H1 (cell line): ENCODE results near the gene MAPK14. TPM values are rescaled to one million over a fixed set of nuclear protein-coding genes. Genes with fewer than 3 reads are reported as not detected.

Experiments used
- CTCF ChIA-PET: fragments of 300-600 bp; sonication (Branson Sonifier 250); formaldehyde crosslinking; loops from one replicate; lab custom pipeline; 2021; ENCODE audit not compliant: partially characterized antibody; lab: Charles Lee
- POLR2A ChIA-PET: fragments of 300-600 bp; sonication (Branson Sonifier 250); formaldehyde crosslinking; loops from one replicate; lab custom pipeline; 2021; ENCODE audit warnings: inconsistent platforms; ENCODE audit not compliant: partially characterized antibody; lab: Charles Lee
- DNase-seq, 2 experiments: peaks; one replicate each; pipeline versions ENCODE4 v3.0.0 to v3.0.0-alpha.2; 2010 to 2022; ENCODE audit warnings: low spot score in 2 of 2, low read depth in 1 of 2, mixed read lengths in 1 of 2
- FAIRE-seq: peaks from 2 replicates; lab custom pipeline; 2011; peaks lifted over from hg19 to GRCh38; lab: Jason Lieb, UNC
- H2AFZ ChIP-seq: 2 replicates; pipeline ENCODE4 v1.8.1; 2012; ENCODE audit warnings: low read length, inconsistent platforms
- H2AK5ac ChIP-seq: 2 replicates; pipeline ENCODE4 v1.6.1; 2013; ENCODE audit warnings: low read depth, low read length
- H2BK120ac ChIP-seq: replicated peaks from 2 replicates; pipeline ENCODE3; 2013; ENCODE audit warnings: low read depth, low read length, inconsistent platforms
- H2BK12ac ChIP-seq: 2 replicates; pipeline ENCODE4 v1.6.1; 2013; ENCODE audit warnings: low read depth, low read length
- H2BK15ac ChIP-seq: 2 replicates; pipeline ENCODE4 v1.6.1; 2013; ENCODE audit warnings: low read length
- H2BK20ac ChIP-seq: 2 replicates; pipeline ENCODE4 v1.6.1; 2013; ENCODE audit warnings: low read length
- H2BK5ac ChIP-seq: 2 replicates; pipeline ENCODE4 v1.6.1; 2013; ENCODE audit warnings: low read depth, low read length
- H3K14ac ChIP-seq: 2 replicates; pipeline ENCODE4 v1.6.1; 2013; ENCODE audit warnings: inconsistent platforms; ENCODE audit not compliant: insufficient read length
- H3K18ac ChIP-seq: 2 replicates; pipeline ENCODE4 v1.6.1; 2013; ENCODE audit warnings: low read length; ENCODE audit errors: extremely low read depth
- H3K23ac ChIP-seq: 2 replicates; pipeline ENCODE4 v1.6.1; 2013; ENCODE audit warnings: inconsistent platforms; ENCODE audit not compliant: insufficient read length
- H3K23me2 ChIP-seq: 2 replicates; pipeline ENCODE4 v1.6.1; 2013; ENCODE audit warnings: low read depth, low read length
- H3K27ac ChIP-seq: 2 replicates; pipeline ENCODE4 v1.6.1; 2011; ENCODE audit warnings: low read depth, low read length, inconsistent platforms
- H3K27me3 ChIP-seq, 4 experiments: replicated peaks in 1 of 4; 1 replicate in 1 of 4; 2 replicates in 3 of 4; pipeline versions ENCODE4 v1.6.1 to v1.8.1; 2011 to 2013; ENCODE audit warnings: low read length in 3 of 4, mild to moderate bottlenecking in 3 of 4, inconsistent platforms in 2 of 4, mixed read lengths in 2 of 4, moderate library complexity in 1 of 4; ENCODE audit not compliant: control insufficient read depth in 3 of 4, insufficient read depth in 3 of 4; ENCODE audit errors: extremely low read depth in 1 of 4
- H3K36me3 ChIP-seq, 4 experiments: 2 replicates each; pipeline versions ENCODE4 v1.6.1 to v1.8.1; 2011 to 2013; ENCODE audit warnings: mild to moderate bottlenecking in 4 of 4, low read length in 3 of 4, moderate library complexity in 2 of 4, control low read depth in 1 of 4, inconsistent platforms in 1 of 4; ENCODE audit not compliant: insufficient read depth in 4 of 4, control insufficient read depth in 2 of 4
- H3K4ac ChIP-seq: replicated peaks from 2 replicates; pipeline ENCODE3; 2013; ENCODE audit warnings: low read length, low read depth, mixed read lengths, inconsistent platforms; ENCODE audit not compliant: insufficient read length
- H3K4me1 ChIP-seq, 4 experiments: replicated peaks in 1 of 4; 1 replicate in 1 of 4; 2 replicates in 3 of 4; pipeline versions ENCODE4 v1.6.1 to v1.8.1; 2011 to 2013; ENCODE audit warnings: low read length in 3 of 4, inconsistent platforms in 2 of 4, mixed read lengths in 1 of 4; ENCODE audit not compliant: insufficient read depth in 4 of 4, control insufficient read depth in 3 of 4
- H3K4me2 ChIP-seq, 2 experiments: 2 replicates each; pipeline versions ENCODE4 v1.6.1 to v1.8.1; 2011 to 2013; ENCODE audit warnings: low read depth in 2 of 2, low read length in 2 of 2, control low read depth in 1 of 2, inconsistent platforms in 1 of 2, mild to moderate bottlenecking in 1 of 2; ENCODE audit not compliant: insufficient read depth in 1 of 2
- H3K4me3 ChIP-seq, 4 experiments: fragments of 200-600, 300-600 bp in 1 of 4; sonication (generic), shearing (Covaris generic), sonication (Bioruptor Twin) in 1 of 4; 2 replicates each; pipeline versions ENCODE4 v1.5.1 to v1.8.1; 2011 to 2016; ENCODE audit warnings: low read length in 4 of 4, low read depth in 3 of 4, control low read depth in 2 of 4, inconsistent platforms in 2 of 4, mild to moderate bottlenecking in 2 of 4, mixed read lengths in 1 of 4, moderate library complexity in 1 of 4; ENCODE audit not compliant: insufficient read depth in 2 of 4; ENCODE audit errors: extremely low read depth in 1 of 4
- H3K56ac ChIP-seq: replicated peaks from 2 replicates; pipeline ENCODE3; 2013; ENCODE audit warnings: low read depth, mild to moderate bottlenecking, mixed read lengths, low read length, inconsistent platforms; ENCODE audit not compliant: insufficient read length
- H3K79me1 ChIP-seq: 2 replicates; pipeline ENCODE4 v1.6.1; 2013; ENCODE audit warnings: low read depth, low read length, control low read depth
- H3K79me2 ChIP-seq, 2 experiments: 2 replicates each; pipeline versions ENCODE4 v1.6.1 to v1.8.1; 2012 to 2013; ENCODE audit warnings: low read length in 2 of 2, mild to moderate bottlenecking in 2 of 2, inconsistent platforms in 1 of 2; ENCODE audit not compliant: insufficient read depth in 2 of 2, control insufficient read depth in 1 of 2
- H3K9ac ChIP-seq, 4 experiments: replicated peaks in 1 of 4; 1 replicate in 1 of 4; 2 replicates in 3 of 4; pipeline versions ENCODE4 v1.6.1 to v1.8.1; 2011 to 2013; ENCODE audit warnings: low read depth in 3 of 4, low read length in 3 of 4, control low read depth in 2 of 4, mild to moderate bottlenecking in 2 of 4, moderate library complexity in 2 of 4, inconsistent platforms in 1 of 4; ENCODE audit errors: extremely low read depth in 1 of 4
- H3K9me3 ChIP-seq, 2 experiments: 2 replicates each; pipeline versions ENCODE4 v1.6.1 to v1.8.1; 2012 to 2013; ENCODE audit warnings: mild to moderate bottlenecking in 2 of 2, moderate library complexity in 2 of 2, control low read depth in 1 of 2, inconsistent platforms in 1 of 2, low read depth in 1 of 2, low read length in 1 of 2, mixed read lengths in 1 of 2; ENCODE audit not compliant: insufficient read depth in 2 of 2
- H4K20me1 ChIP-seq, 2 experiments: replicated peaks in 1 of 2; 2 replicates each; pipeline versions ENCODE3 to v1.8.1; 2011 to 2013; ENCODE audit warnings: inconsistent platforms in 2 of 2, low read length in 2 of 2, mild to moderate bottlenecking in 1 of 2; ENCODE audit not compliant: insufficient read depth in 2 of 2, control insufficient read depth in 1 of 2
- H4K5ac ChIP-seq: 2 replicates; pipeline ENCODE4 v1.6.1; 2013; ENCODE audit warnings: low read length, low read depth, mixed read lengths, inconsistent platforms; ENCODE audit not compliant: insufficient read length
- H4K8ac ChIP-seq: 2 replicates; pipeline ENCODE4 v1.8.0; 2013; ENCODE audit warnings: mild to moderate bottlenecking, moderate library complexity, low read length, inconsistent platforms; ENCODE audit not compliant: insufficient read depth; ENCODE audit errors: extremely low read depth
- H4K91ac ChIP-seq: replicated peaks from 2 replicates; pipeline ENCODE3; 2013; ENCODE audit warnings: low read length, mixed read lengths, inconsistent platforms; ENCODE audit not compliant: insufficient read length
- ASH2L ChIP-seq: fragments of 200-600, 300-600 bp; sonication (generic); IDR thresholded peaks from one replicate; pipeline ENCODE4 v1.7.1; 2017; ENCODE audit warnings: low read length
- ATF3 ChIP-seq: IDR thresholded peaks from 2 replicates; pipeline ENCODE4 v1.6.1; 2011; ENCODE audit warnings: low read depth, mild to moderate bottlenecking, low read length; ENCODE audit not compliant: insufficient read depth
- BACH1 ChIP-seq: IDR thresholded peaks from 2 replicates; pipeline ENCODE4 v1.6.1; 2012; ENCODE audit warnings: low read length, improper control_type of control experiment
- CHD1 ChIP-seq: IDR thresholded peaks from 2 replicates; pipeline ENCODE4 v1.6.1; 2012; ENCODE audit warnings: low read depth, low read length, improper control_type of control experiment
- CHD2 ChIP-seq: IDR thresholded peaks from 2 replicates; pipeline ENCODE4 v1.6.1; 2012; ENCODE audit warnings: low read length, improper control_type of control experiment
- CTBP2 ChIP-seq: IDR thresholded peaks from 2 replicates; pipeline ENCODE4 v1.7.0; 2011; ENCODE audit warnings: borderline replicate concordance, mild to moderate bottlenecking, moderate library complexity, mixed read lengths, low read length; ENCODE audit not compliant: insufficient read depth, insufficient read length
- E2F6 ChIP-seq: IDR thresholded peaks from 2 replicates; pipeline ENCODE4 v1.6.1; 2012; ENCODE audit warnings: inconsistent platforms
- KDM5A ChIP-seq: fragments of 200-600 bp; IDR thresholded peaks from 2 replicates; pipeline ENCODE4 v1.7.1; 2012; ENCODE audit warnings: mild to moderate bottlenecking, low read length, inconsistent platforms, mixed read lengths
- RFX5 ChIP-seq: IDR thresholded peaks from 2 replicates; pipeline ENCODE4 v1.6.1; 2011; ENCODE audit warnings: low read depth, low read length, improper control_type of control experiment, borderline replicate concordance
- SIN3A ChIP-seq, 2 experiments: IDR thresholded peaks in 1 of 2; conservative IDR thresholded peaks in 1 of 2; 2 replicates each; pipeline ENCODE4 v1.6.1; 2011 to 2012; ENCODE audit warnings: low read length in 2 of 2, improper control_type of control experiment in 1 of 2, low read depth in 1 of 2, mild to moderate bottlenecking in 1 of 2
- SIRT6 ChIP-seq: IDR thresholded peaks from one replicate; pipeline ENCODE4 v1.7.1; 2012; ENCODE audit warnings: low read length, inconsistent platforms
- SP2 ChIP-seq: IDR thresholded peaks from 2 replicates; pipeline ENCODE4 v1.6.1; 2012; ENCODE audit warnings: mild to moderate bottlenecking, low read length, inconsistent platforms
- TAF7 ChIP-seq: optimal IDR thresholded peaks from 2 replicates; pipeline ENCODE3; 2011; ENCODE audit warnings: low read depth, mild to moderate bottlenecking, inconsistent platforms, low read length, moderate library complexity, borderline replicate concordance
- TCF12 ChIP-seq: IDR thresholded peaks from 2 replicates; pipeline ENCODE4 v1.6.1; 2011; ENCODE audit warnings: low read depth, mild to moderate bottlenecking, low read length
- ZNF274 ChIP-seq: IDR thresholded peaks from 2 replicates; pipeline ENCODE4 v1.7.0; 2012; ENCODE audit warnings: low read length, borderline replicate concordance; ENCODE audit errors: extremely low read depth
- polyA plus RNA-seq, 7 experiments: library from polyadenylated mRNA; depleted of rRNA in 3 of 7; stranded (reverse) in 5 of 7; unstranded in 2 of 7; fragments of >200 nt in 5 of 7; fragments of 200-250 nt in 2 of 7; gene quantifications; 1 replicate in 5 of 7; 2 replicates in 1 of 7; 4 replicates in 1 of 7; pipeline versions ENCODE4 v1.2.1 to v1.2.3, GENCODE V29; 2011 to 2013; ENCODE audit warnings: missing spikeins in 2 of 7, mixed read lengths in 2 of 7
- total RNA-seq: library from RNA; stranded (reverse); fragmentation: NEBNext Ultra II Directional; extraction: Animal tissue kit (Norgen Biotek cat#: 25700); gene quantifications from 2 replicates; pipeline ENCODE4 v1.2.1, GENCODE V29; 2021

Gene MAPK14
- total and polyA plus RNA-seq, 2 of the 8 experiments (the other 6 are each of a cell fraction or from before 2014, with no cell fraction given) = 18.1 to 39.3 TPM

DNA sequence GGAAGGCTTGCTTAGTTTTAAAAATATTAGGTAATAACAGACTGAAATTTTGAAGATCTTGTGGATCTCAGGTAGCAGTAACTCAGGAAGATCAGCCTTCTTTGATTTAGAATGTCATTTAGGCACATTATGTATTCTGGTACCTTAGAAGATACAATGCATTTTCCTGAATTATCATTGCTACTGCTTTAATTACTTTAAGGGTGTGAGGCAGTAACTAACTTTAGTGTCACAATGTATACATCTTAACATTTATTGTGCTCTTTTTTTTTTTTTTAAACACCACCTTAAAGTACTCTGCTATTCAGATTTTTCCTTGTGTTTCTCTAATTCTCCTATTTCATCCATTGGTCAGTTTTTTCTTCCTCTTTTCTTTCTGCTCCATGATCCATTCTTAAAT is 13.3 kb downstream of the MAPK14 start:
- H4K20me1 ChIP-seq = peaks cover 6 to 14% of the 10 kb centered on the region in 2 experiments
- no peak overlapping the region for H3K18ac ChIP-seq
- H2AFZ ChIP-seq = no peak overlapping the region
- H3K27me3 ChIP-seq = no peaks in the 10 kb centered on the region
- ChIA-PET POLR2A (no interaction called here), CTCF (interaction anchor here (0.9 kb wide), 1 partner anchor 13 kb away, joined by 3 read pairs; no protein-coding TSS in a partner anchor)
- H2BK120ac ChIP-seq = no peak overlapping the region
- H3K4ac ChIP-seq = no peak overlapping the region
- H4K91ac ChIP-seq = no peak overlapping the region
- TF ChIP-seq CTBP2 = no peak
- TF ChIP-seq KDM5A = no peak
- TF ChIP-seq SIRT6 = no peak
- no peak for TF ChIP-seq E2F6
- TF ChIP-seq CHD2 = no peak
- no peak for TF ChIP-seq ASH2L
- TF ChIP-seq TCF12 = no peak
- no peak for TF ChIP-seq ATF3
- TF ChIP-seq RFX5 = no peak
- no peak for TF ChIP-seq SIN3A (conservative IDR thresholded peaks at IDR 0.05 in 1 of 2, IDR thresholded peaks at IDR 0.05 in 1 of 2; ENCODE audit: low read depth in 1 of 2, low read length in 2 of 2)
- no peak for TF ChIP-seq BACH1
- no peak for TF ChIP-seq CHD1
- no peak for TF ChIP-seq SP2
- no peak for TF ChIP-seq TAF7
- TF ChIP-seq ZNF274 = no peak
- H3K14ac ChIP-seq = no peak overlapping the region
- H4K8ac ChIP-seq = no peak overlapping the region
- no peaks in the 10 kb centered on the region for H3K9me3 ChIP-seq
- no peak overlapping the region for H2BK15ac ChIP-seq
- DNase-seq (no peak), FAIRE-seq (no peak)
- peaks cover 0 to 89% of the 10 kb centered on the region in 2 experiments; a peak in 3 of 4 replicates for H3K79me2 ChIP-seq
- no peak overlapping the region for H3K9ac ChIP-seq
- H3K4me2 ChIP-seq = no peak overlapping the region
- H4K5ac ChIP-seq = no peak overlapping the region
- H2AK5ac ChIP-seq = no peak overlapping the region
- H3K56ac ChIP-seq = no peak overlapping the region
- H3K4me1 ChIP-seq = no peaks in the 10 kb centered on the region; a peak in 1 of 7 replicates
- H3K27ac ChIP-seq = no peak overlapping the region
- no peak overlapping the region for H3K4me3 ChIP-seq
- no peaks in the 10 kb centered on the region for H3K36me3 ChIP-seq
- H3K23ac ChIP-seq = no peak overlapping the region
- H2BK20ac ChIP-seq = no peak overlapping the region
- H3K79me1 ChIP-seq = peaks cover 3% of the 10 kb centered on the region
- H2BK5ac ChIP-seq = no peak overlapping the region
- no peak overlapping the region for H2BK12ac ChIP-seq
- no peaks in the 10 kb centered on the region for H3K23me2 ChIP-seq
